HG02610 (cell line): ENCODE results near the gene TSGA10.
"Not testable (repeated sequence)": the region's sequence is repeated elsewhere in the genome, so short reads cannot be mapped to it uniquely, and the experiment has no call there.

Source experiments
- ATAC-seq: cut with Tn5 transposase; IDR thresholded peaks from one replicate; pipeline ENCODE4 v1.9.1; 2021; ENCODE audit warnings: mild to moderate bottlenecking, moderate library complexity; ENCODE audit not compliant: unreplicated experiment

The TSGA10 gene

GRCh38 chr2:99081891-99082290 is 72.9 kb downstream of the TSGA10 start:
- ATAC-seq: no peak

GRCh38 chr2:99079226-99079625 is 75.5 kb downstream of the TSGA10 start:
- no peak for ATAC-seq

- no peak for ATAC-seq
These were observed 82.2 kb downstream of the TSGA10 start for GRCh38 chr2:99072551-99072950.

- ATAC-seq: no peak
These were observed 86.7 kb downstream of the TSGA10 start for GRCh38 chr2:99067871-99068625.

- peak; percentile 96 for ATAC-seq
These were observed 88.4 kb downstream of the TSGA10 start for GRCh38 chr2:99066075-99066958.

GRCh38 chr2:99049187-99049586 is 105.6 kb downstream of the TSGA10 start:
- ATAC-seq: not testable (repeated sequence)

- not testable (repeated sequence) for ATAC-seq
These were observed 113.9 kb downstream of the TSGA10 start for GRCh38 chr2:99040736-99041300.

- no peak for ATAC-seq
These were observed 118.8 kb downstream of the TSGA10 start for GRCh38 chr2:99035920-99036319.

GRCh38 chr2:99032786-99033185 is 122.0 kb downstream of the TSGA10 start:
- no peak for ATAC-seq

GRCh38 chr2:99032001-99032400 is 122.7 kb downstream of the TSGA10 start:
- no peak for ATAC-seq

GRCh38 chr2:99031481-99031880 is 123.3 kb downstream of the TSGA10 start:
- ATAC-seq: no peak

GRCh38 chr2:99028558-99028957 is 126.2 kb downstream of the TSGA10 start:
- no peak for ATAC-seq

- no peak for ATAC-seq
These were observed 126.9 kb downstream of the TSGA10 start for GRCh38 chr2:99027856-99028255.

GRCh38 chr2:99000708-99001107 is 154.0 kb downstream of the TSGA10 start:
- no peak for ATAC-seq

- not testable (repeated sequence) for ATAC-seq
These were observed 166.0 kb downstream of the TSGA10 start for GRCh38 chr2:98988695-98989094.

GRCh38 chr2:98985905-98986666 is 168.7 kb downstream of the TSGA10 start:
- no peak for ATAC-seq

GRCh38 chr2:98975611-98976010 is 179.1 kb downstream of the TSGA10 start:
- no peak for ATAC-seq

GRCh38 chr2:98972582-98973167 is 182.1 kb downstream of the TSGA10 start:
- ATAC-seq: no peak

GRCh38 chr2:98959810-98960507 is 194.8 kb downstream of the TSGA10 start:
- no peak for ATAC-seq

GRCh38 chr2:98952966-98953365 is 201.8 kb downstream of the TSGA10 start:
- ATAC-seq: no peak
